Measurements from ENCODE around the gene CARF.

Gene CARF

DNA sequence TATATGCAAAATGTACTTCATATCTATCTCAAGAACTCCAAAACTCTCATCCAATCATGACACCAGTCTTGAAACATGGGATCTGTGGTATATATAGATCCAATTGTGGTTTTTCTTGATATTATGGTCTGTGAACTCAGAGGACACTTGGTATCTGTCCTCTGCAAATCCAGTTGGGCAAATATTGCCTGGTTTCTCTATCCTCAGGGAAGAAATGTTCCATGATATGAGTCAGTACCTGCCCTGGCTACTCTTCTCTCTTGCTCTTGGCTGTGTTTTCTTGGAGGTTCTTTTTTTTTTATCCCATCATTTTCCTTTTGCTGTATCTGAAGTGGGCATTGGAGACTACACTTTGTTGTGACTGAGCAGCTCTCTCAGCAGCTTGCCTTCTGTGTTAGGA, 113.5 kb downstream of the CARF start:
- Histone ChIP-seq H3K27me3 (ENCODE audit: insufficient read depth, poor library complexity, severe bottlenecking) (no peaks in the 10 kb centered on the region), H3K27ac (replicated peaks) (no peak overlapping the region), H3K4me3 (replicated peaks; ENCODE audit: insufficient read depth, low read length) (no peak overlapping the region)
- DNase-seq (ENCODE audit: low read depth in 1 of 2, low spot score in 1 of 2), result no peak
- TF ChIP-seq GABPA (IDR thresholded peaks at IDR 0.05; ENCODE audit: low read depth), result no peak

DNA sequence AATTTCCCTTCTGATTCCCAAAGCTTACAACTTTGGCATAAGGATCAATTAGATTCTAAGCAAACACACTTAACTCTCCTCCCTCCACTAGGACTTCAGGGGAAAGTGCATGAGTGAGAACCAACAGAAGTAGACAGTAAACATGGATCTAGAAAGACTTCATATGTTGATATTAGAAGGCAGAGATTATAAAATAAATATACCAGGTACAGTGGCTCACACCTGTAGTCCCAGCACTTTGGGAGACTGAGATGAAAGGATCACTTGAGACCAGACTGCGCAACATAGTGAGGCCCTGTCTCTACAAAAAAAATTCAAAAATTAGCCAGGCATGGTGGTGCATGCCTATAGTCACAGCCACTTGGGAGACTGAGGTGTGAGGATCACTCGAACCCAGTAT, 118.5 kb downstream of the CARF start:
- TF ChIP-seq, protein P1, sequence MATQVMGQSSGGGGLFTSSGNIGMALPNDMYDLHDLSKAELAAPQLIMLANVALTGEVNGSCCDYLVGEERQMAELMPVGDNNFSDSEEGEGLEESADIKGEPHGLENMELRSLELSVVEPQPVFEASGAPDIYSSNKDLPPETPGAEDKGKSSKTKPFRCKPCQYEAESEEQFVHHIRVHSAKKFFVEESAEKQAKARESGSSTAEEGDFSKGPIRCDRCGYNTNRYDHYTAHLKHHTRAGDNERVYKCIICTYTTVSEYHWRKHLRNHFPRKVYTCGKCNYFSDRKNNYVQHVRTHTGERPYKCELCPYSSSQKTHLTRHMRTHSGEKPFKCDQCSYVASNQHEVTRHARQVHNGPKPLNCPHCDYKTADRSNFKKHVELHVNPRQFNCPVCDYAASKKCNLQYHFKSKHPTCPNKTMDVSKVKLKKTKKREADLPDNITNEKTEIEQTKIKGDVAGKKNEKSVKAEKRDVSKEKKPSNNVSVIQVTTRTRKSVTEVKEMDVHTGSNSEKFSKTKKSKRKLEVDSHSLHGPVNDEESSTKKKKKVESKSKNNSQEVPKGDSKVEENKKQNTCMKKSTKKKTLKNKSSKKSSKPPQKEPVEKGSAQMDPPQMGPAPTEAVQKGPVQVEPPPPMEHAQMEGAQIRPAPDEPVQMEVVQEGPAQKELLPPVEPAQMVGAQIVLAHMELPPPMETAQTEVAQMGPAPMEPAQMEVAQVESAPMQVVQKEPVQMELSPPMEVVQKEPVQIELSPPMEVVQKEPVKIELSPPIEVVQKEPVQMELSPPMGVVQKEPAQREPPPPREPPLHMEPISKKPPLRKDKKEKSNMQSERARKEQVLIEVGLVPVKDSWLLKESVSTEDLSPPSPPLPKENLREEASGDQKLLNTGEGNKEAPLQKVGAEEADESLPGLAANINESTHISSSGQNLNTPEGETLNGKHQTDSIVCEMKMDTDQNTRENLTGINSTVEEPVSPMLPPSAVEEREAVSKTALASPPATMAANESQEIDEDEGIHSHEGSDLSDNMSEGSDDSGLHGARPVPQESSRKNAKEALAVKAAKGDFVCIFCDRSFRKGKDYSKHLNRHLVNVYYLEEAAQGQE (IDR thresholded peaks at IDR 0.05; ENCODE audit: insufficient replicate concordance, low read depth), result no peak
- TF ChIP-seq POLR2AphosphoS5 (IDR thresholded peaks at IDR 0.05; ENCODE audit: low read depth) (no peak), GABPA (IDR thresholded peaks at IDR 0.05; ENCODE audit: low read depth) (no peak), SPI1 (IDR thresholded peaks at IDR 0.05; ENCODE audit: borderline replicate concordance, low read depth) (no peak)
- TF ChIP-seq, protein P2, sequence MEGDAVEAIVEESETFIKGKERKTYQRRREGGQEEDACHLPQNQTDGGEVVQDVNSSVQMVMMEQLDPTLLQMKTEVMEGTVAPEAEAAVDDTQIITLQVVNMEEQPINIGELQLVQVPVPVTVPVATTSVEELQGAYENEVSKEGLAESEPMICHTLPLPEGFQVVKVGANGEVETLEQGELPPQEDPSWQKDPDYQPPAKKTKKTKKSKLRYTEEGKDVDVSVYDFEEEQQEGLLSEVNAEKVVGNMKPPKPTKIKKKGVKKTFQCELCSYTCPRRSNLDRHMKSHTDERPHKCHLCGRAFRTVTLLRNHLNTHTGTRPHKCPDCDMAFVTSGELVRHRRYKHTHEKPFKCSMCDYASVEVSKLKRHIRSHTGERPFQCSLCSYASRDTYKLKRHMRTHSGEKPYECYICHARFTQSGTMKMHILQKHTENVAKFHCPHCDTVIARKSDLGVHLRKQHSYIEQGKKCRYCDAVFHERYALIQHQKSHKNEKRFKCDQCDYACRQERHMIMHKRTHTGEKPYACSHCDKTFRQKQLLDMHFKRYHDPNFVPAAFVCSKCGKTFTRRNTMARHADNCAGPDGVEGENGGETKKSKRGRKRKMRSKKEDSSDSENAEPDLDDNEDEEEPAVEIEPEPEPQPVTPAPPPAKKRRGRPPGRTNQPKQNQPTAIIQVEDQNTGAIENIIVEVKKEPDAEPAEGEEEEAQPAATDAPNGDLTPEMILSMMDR (IDR thresholded peaks at IDR 0.05; ENCODE audit: insufficient read depth, low read length), result no peak
- no peak overlapping the region for H3K4me3 ChIP-seq (replicated peaks; ENCODE audit: insufficient read depth, low read length)
- no peak overlapping the region for H3K27ac ChIP-seq (replicated peaks)
- no peaks in the 10 kb centered on the region for H3K27me3 ChIP-seq (ENCODE audit: insufficient read depth, poor library complexity, severe bottlenecking)
- DNase-seq (ENCODE audit: low read depth in 1 of 2, low spot score in 1 of 2), result no peak

DNA sequence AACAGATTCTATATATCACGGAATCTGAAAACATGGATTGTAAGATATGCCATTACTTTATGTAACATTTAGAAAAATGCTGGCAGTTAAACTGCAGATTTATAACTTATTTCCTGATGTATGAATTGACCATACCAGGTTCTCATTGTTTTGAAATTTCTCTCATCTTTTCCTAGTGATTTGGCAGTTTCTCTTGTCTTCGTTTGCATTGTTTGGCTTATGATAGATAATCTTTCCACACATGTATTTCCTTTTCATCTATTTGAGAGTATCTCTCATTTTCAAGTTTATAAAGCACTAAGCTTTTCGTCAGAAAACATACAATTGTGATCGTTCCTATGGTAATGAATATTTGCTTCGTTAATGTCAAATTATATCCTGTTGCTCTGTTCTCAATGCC, 118.9 kb downstream of the CARF start:
- Histone ChIP-seq H3K27me3 (ENCODE audit: insufficient read depth, poor library complexity, severe bottlenecking) (no peaks in the 10 kb centered on the region), H3K4me3 (replicated peaks; ENCODE audit: insufficient read depth, low read length) (no peak overlapping the region), H3K27ac (replicated peaks) (no peak overlapping the region)
- TF ChIP-seq, protein P1 (IDR thresholded peaks at IDR 0.05; ENCODE audit: insufficient replicate concordance, low read depth), result no peak
- TF ChIP-seq SPI1 (IDR thresholded peaks at IDR 0.05; ENCODE audit: borderline replicate concordance, low read depth) (no peak), POLR2AphosphoS5 (IDR thresholded peaks at IDR 0.05; ENCODE audit: low read depth) (no peak), GABPA (IDR thresholded peaks at IDR 0.05; ENCODE audit: low read depth) (no peak)
- TF ChIP-seq, protein P2 (IDR thresholded peaks at IDR 0.05; ENCODE audit: insufficient read depth, low read length), result no peak
- DNase-seq (ENCODE audit: low read depth in 1 of 2, low spot score in 1 of 2), result no peak

DNA sequence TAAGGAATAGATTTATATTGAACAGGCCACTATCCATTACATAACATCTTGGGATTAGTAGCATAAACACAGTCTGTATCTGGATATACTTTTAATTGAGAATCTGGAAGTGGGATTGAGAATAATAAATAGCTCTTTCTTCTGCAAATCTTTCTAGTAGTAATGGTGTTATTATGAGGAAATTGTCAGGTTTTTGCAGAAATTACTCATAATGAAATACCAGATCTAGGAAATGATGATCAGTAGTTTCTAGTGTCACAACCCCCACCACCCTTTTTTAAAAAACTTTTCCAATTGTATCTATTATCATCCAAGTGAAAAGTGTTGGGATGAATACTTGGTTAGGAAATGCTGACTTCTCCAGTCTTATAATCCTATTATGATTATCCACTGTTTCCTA, 121.3 kb downstream of the CARF start:
- no peak for DNase-seq (ENCODE audit: low read depth in 1 of 2, low spot score in 1 of 2)
- no peak overlapping the region for H3K4me3 ChIP-seq (replicated peaks; ENCODE audit: insufficient read depth, low read length)
- no peaks in the 10 kb centered on the region for H3K27me3 ChIP-seq (ENCODE audit: insufficient read depth, poor library complexity, severe bottlenecking)
- no peak overlapping the region for H3K27ac ChIP-seq (replicated peaks)
- no peak for TF ChIP-seq SPI1 (IDR thresholded peaks at IDR 0.05; ENCODE audit: borderline replicate concordance, low read depth)
- TF ChIP-seq, protein P1 (IDR thresholded peaks at IDR 0.05; ENCODE audit: insufficient replicate concordance, low read depth), result no peak
- TF ChIP-seq POLR2AphosphoS5 (IDR thresholded peaks at IDR 0.05; ENCODE audit: low read depth), result no peak
- no peak for TF ChIP-seq GABPA (IDR thresholded peaks at IDR 0.05; ENCODE audit: low read depth)
- TF ChIP-seq, protein P2 (IDR thresholded peaks at IDR 0.05; ENCODE audit: insufficient read depth, low read length), result no peak
